ENCODE measurements around the gene UCK1. TPM values are rescaled to one million over a fixed set of nuclear protein-coding genes. Genes with fewer than 3 reads are reported as not detected.

The UCK1 gene
- total and polyA plus RNA-seq, 11 donors: 16.4 to 45.1 (median 24.9) TPM

- intact Hi-C loops (cut with DNase I): loop anchor here in 2 of 10 donors (10.0 kb wide), 1 partner anchor 222 kb away; the partner anchor contains the start of gene RAPGEF1 (in 2 of the 2)
- DNase-seq (no peak), ATAC-seq (no peak)
- Histone ChIP-seq H3K27me3 (no peaks in the 10 kb centered on the region), H3K9me3 (no peaks in the 10 kb centered on the region), H3K4me3 (no peak overlapping the region), H3K36me3 (peaks cover 0 to 100% (median 94%) of the 10 kb centered on the region in 9 donors), H3K4me1 (peaks cover 0 to 12% (median 5%) of the 10 kb centered on the region in 12 donors), H3K27ac (no peak overlapping the region)
- no peak for TF ChIP-seq POLR2A (IDR thresholded peaks at IDR 0.05)
- TF ChIP-seq CTCF (IDR thresholded peaks at IDR 0.05): no peak
- 85 to 92% (median 91%) methylated on average over 9 of the region's 9 CpGs for WGBS, 4 donors
Measured at GRCh38 chr9:131523086-131523388, 8.0 kb downstream of the UCK1 start.

GRCh38 chr9:131522257-131523085, 8.6 kb downstream of the UCK1 start:
- DNase-seq: no peak
- WGBS, 4 donors: 92 to 94% (median 93%) methylated on average over 29 of the region's 29 CpGs

GRCh38 chr9:131521822-131522221, 9.2 kb downstream of the UCK1 start:
- peaks cover 0 to 100% (median 89%) of the 10 kb centered on the region in 9 donors for H3K36me3 ChIP-seq

More at GRCh38 chr9:131522257-131523085, 8.6 kb downstream of the UCK1 start:
- Histone ChIP-seq H3K27me3 (no peaks in the 10 kb centered on the region), H3K27ac (no peak overlapping the region), H3K9me3 (no peaks in the 10 kb centered on the region), H3K4me3 (no peak overlapping the region), H3K4me1 (peaks cover 0 to 17% (median 8%) of the 10 kb centered on the region in 12 donors), H3K36me3 (peaks cover 0 to 100% (median 93%) of the 10 kb centered on the region in 9 donors)
- no peak for ATAC-seq
- intact Hi-C loops (cut with DNase I): loop anchor here in 2 of 10 donors (10.0 kb wide), 1 partner anchor 222 kb away; the partner anchor contains the start of gene RAPGEF1 (in 2 of the 2)
- TF ChIP-seq POLR2A (IDR thresholded peaks at IDR 0.05) (no peak), CTCF (IDR thresholded peaks at IDR 0.05) (no peak)

More at GRCh38 chr9:131521822-131522221, 9.2 kb downstream of the UCK1 start:
- H3K9me3 ChIP-seq: no peaks in the 10 kb centered on the region
- no peak for TF ChIP-seq CTCF (IDR thresholded peaks at IDR 0.05)
- TF ChIP-seq POLR2A (IDR thresholded peaks at IDR 0.05): no peak
- peak in 1 of 5 donors; percentile 16 for DNase-seq
- no peak for ATAC-seq
- peaks cover 0 to 24% (median 9%) of the 10 kb centered on the region in 12 donors for H3K4me1 ChIP-seq
- WGBS, 4 donors: 96 to 98% (median 98%) methylated on average over 6 to 13 of the region's 13 CpGs
- intact Hi-C loops (cut with DNase I): loop anchor here in 2 of 10 donors (10.0 kb wide), 1 partner anchor 223 kb away; the partner anchor contains the start of gene RAPGEF1 (in 2 of the 2)
- H3K27me3 ChIP-seq: no peaks in the 10 kb centered on the region
- H3K27ac ChIP-seq: no peak overlapping the region
- no peak overlapping the region for H3K4me3 ChIP-seq
